Measurements from ENCODE around the gene NANOS3. TPM values are rescaled to one million over a fixed set of nuclear protein-coding genes. Genes with fewer than 3 reads are reported as not detected.

Gene NANOS3
- total and polyA plus RNA-seq, 9 of the 15 experiments (the other 6 are each of a cell fraction or from before 2014, with no cell fraction given), result not detected

GRCh38 chr19:13872695-13873389 lies 4.1 kb upstream of the NANOS3 start (continued):
- no peak for TF ChIP-seq ZNF395 (CRISPR knock-in tag; IDR thresholded peaks at IDR 0.05)
- no peak for TF ChIP-seq ZNF561 (CRISPR knock-in tag; conservative IDR thresholded peaks at IDR 0.05)
- TF ChIP-seq HLTF (IDR thresholded peaks at IDR 0.05), result no peak
- TF ChIP-seq ARNT (IDR thresholded peaks at IDR 0.05), result no peak
- no peak for TF ChIP-seq ZNF592 (IDR thresholded peaks at IDR 0.05)
- TF ChIP-seq CAMTA2 (CRISPR knock-in tag; conservative IDR thresholded peaks at IDR 0.05), result no peak
- TF ChIP-seq CUX1 (CRISPR knock-in tag; IDR thresholded peaks at IDR 0.05), result no peak
- no peak for TF ChIP-seq ZNF175 (CRISPR knock-in tag; IDR thresholded peaks at IDR 0.05; ENCODE audit: low read depth)
- no peak for TF ChIP-seq U2AF1 (optimal IDR thresholded peaks at IDR 0.05; ENCODE audit: low read depth, low read length)
- TF ChIP-seq U2AF2 (optimal IDR thresholded peaks at IDR 0.05; ENCODE audit: low read depth, low read length), result no peak
- TF ChIP-seq NKRF (IDR thresholded peaks at IDR 0.05; ENCODE audit: borderline replicate concordance), result peak; percentile 49; the same call in 1 of the 2 replicates
- TF ChIP-seq CCAR2 (IDR thresholded peaks at IDR 0.05; ENCODE audit: low read depth, low read length), result no peak
- TF ChIP-seq MCM5 (IDR thresholded peaks at IDR 0.05; ENCODE audit: low read depth), result no peak
- 0 out of 2 replicates have a peak, but pooled peaks have one; percentile 37 for TF ChIP-seq HDAC2 (IDR thresholded peaks at IDR 0.05)
- TF ChIP-seq PHF20 (IDR thresholded peaks at IDR 0.05; ENCODE audit: partially characterized antibody), result no peak
- no peak for TF ChIP-seq ZNF766 (CRISPR knock-in tag; conservative IDR thresholded peaks at IDR 0.05)
